GM23248 (cell line): ENCODE results near the gene THG1L. TPM values are rescaled to one million over a fixed set of nuclear protein-coding genes. Genes with fewer than 3 reads are reported as not detected.

ENCODE experiments used
- DNase-seq: peaks from one replicate; pipeline ENCODE4 v3.0.0-alpha.2; 2015
- H2AFZ ChIP-seq: fragments of 200-600 bp; sonication (generic); 2 replicates; pipeline ENCODE4 v1.6.1; 2016; ENCODE audit warnings: antibody characterized with exemption
- H3F3A ChIP-seq: fragments of 200-600 bp; sonication (generic); 2 replicates; pipeline ENCODE4 v1.6.1; 2016; ENCODE audit warnings: mild to moderate bottlenecking, antibody characterized with exemption, mixed run types; ENCODE audit not compliant: insufficient read depth
- H3K27ac ChIP-seq: fragments of 200-600 bp; sonication (generic); 2 replicates; pipeline ENCODE4 v1.5.1; 2016; ENCODE audit warnings: mild to moderate bottlenecking
- H3K27me3 ChIP-seq: fragments of 200-600 bp; sonication (generic); replicated peaks from 2 replicates; pipeline ENCODE4 v1.6.1; 2016; ENCODE audit warnings: mild to moderate bottlenecking; ENCODE audit not compliant: insufficient read depth
- H3K36me3 ChIP-seq: fragments of 200-600 bp; sonication (generic); 2 replicates; pipeline ENCODE4 v1.6.1; 2016; ENCODE audit warnings: low read depth, mild to moderate bottlenecking
- H3K4me1 ChIP-seq: fragments of 200-600 bp; sonication (generic); 2 replicates; pipeline ENCODE4 v1.6.1; 2016; ENCODE audit warnings: mild to moderate bottlenecking; ENCODE audit not compliant: insufficient read depth
- H3K4me2 ChIP-seq: fragments of 200-600 bp; sonication (generic); one replicate; pipeline ENCODE4 v1.6.1; 2016; ENCODE audit warnings: mild to moderate bottlenecking; ENCODE audit not compliant: unreplicated experiment
- H3K4me3 ChIP-seq: fragments of 200-600 bp; sonication (generic); 2 replicates; pipeline ENCODE4 v1.5.1; 2016; ENCODE audit warnings: mild to moderate bottlenecking
- H3K79me2 ChIP-seq: fragments of 200-600 bp; sonication (generic); 2 replicates; pipeline ENCODE4 v1.6.1; 2016; ENCODE audit warnings: mild to moderate bottlenecking; ENCODE audit not compliant: insufficient read depth
- H3K9ac ChIP-seq: fragments of 200-600 bp; sonication (generic); 2 replicates; pipeline ENCODE4 v1.6.1; 2016; ENCODE audit warnings: mild to moderate bottlenecking
- H3K9me2 ChIP-seq: fragments of 200-600 bp; sonication (generic); 2 replicates; pipeline ENCODE4 v1.6.1; 2016; ENCODE audit warnings: mixed run types, mild to moderate bottlenecking, moderate library complexity; ENCODE audit not compliant: insufficient read depth
- H3K9me3 ChIP-seq: fragments of 200-600 bp; sonication (generic); one replicate; pipeline ENCODE4 v1.6.1; 2017; ENCODE audit warnings: low read depth
- H4K20me1 ChIP-seq: fragments of 200-600 bp; sonication (generic); 2 replicates; pipeline ENCODE4 v1.6.0; 2016; ENCODE audit not compliant: insufficient read depth
- EZH2 ChIP-seq: fragments of 200-600 bp; sonication (generic); IDR thresholded peaks from 2 replicates; pipeline ENCODE4 v1.6.1; 2018; ENCODE audit warnings: antibody characterized with exemption, mild to moderate bottlenecking; ENCODE audit not compliant: insufficient read depth, poor library complexity, severe bottlenecking
- EZH2phosphoT487 ChIP-seq: fragments of 200-600 bp; sonication (generic); IDR thresholded peaks from 2 replicates; pipeline ENCODE4 v1.6.1; 2018; ENCODE audit warnings: antibody characterized with exemption, moderate library complexity, mild to moderate bottlenecking, low read depth; ENCODE audit not compliant: insufficient read depth
- WGBS, 2 experiments: methylation state at CpG; one replicate each; pipeline ENCODE4 v1.1.6; 2015 to 2017; ENCODE audit warnings: low lambda C conversion rate in 2 of 2, low coverage in 1 of 2; ENCODE audit errors: missing lambda C conversion rate in 2 of 2; 5-methylcytosine and 5-hydroxymethylcytosine counted together
- in situ Hi-C: fragments of 300-500 bp; cut with MboI; formaldehyde crosslinking; loops from 2 replicates; pipeline ENCODE4 v1.15.0; 2020
- polyA plus RNA-seq: library from polyadenylated mRNA; unstranded; fragments of >200 nt; fragmentation: Nextera tagmentation; extraction: Ambion mirVana; gene quantifications from 2 replicates; pipeline ENCODE4 v1.2.1, GENCODE V29; 2016
- total RNA-seq: library from RNA; depleted of rRNA; stranded (reverse); fragments of >200 nt; shearing (Covaris generic); gene quantifications from 2 replicates; pipeline ENCODE4 v1.2.3, GENCODE V29; 2014

The THG1L gene
- total and polyA plus RNA-seq, 2 experiments from 2014 or later: 8.9 to 10.3 TPM

DNA sequence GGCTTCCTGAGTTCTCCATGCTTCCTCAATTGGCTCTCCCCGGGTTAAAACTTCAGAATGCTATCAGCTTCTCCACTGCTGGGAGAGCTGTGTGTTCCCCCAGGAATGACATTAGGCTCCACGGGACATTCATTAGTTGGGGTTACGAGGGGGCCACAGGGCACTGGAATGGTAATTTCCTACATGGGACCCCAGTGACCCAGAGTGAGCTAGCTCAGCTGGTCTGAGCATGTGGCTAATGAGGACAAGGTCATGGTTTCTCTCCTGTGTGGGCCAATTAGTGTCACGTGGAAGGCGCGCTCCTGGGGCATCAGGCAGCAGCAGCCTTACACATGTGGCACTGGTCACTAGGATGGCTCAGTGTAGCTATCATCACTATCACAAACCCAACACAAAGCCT, 33.3 kb downstream of the THG1L start:
- Histone ChIP-seq H3K4me1 (peaks cover 3% of the 10 kb centered on the region; the same call in 1 of the 2 replicates), H3K9ac (no peak overlapping the region), H3K9me2 (no peaks in the 10 kb centered on the region), H3K27ac (no peak overlapping the region), H3K4me2 (no peak overlapping the region), H4K20me1 (no peaks in the 10 kb centered on the region), H3F3A (no peaks in the 10 kb centered on the region), H3K9me3 (no peaks in the 10 kb centered on the region), H3K4me3 (no peak overlapping the region), H3K79me2 (no peaks in the 10 kb centered on the region), H3K27me3 (no peaks in the 10 kb centered on the region), H3K36me3 (no peaks in the 10 kb centered on the region), H2AFZ (no peak overlapping the region)
- DNase-seq: no peak
- WGBS, 2 experiments: 94 to 96% methylated on average over 6 of the region's 6 CpGs
- in situ Hi-C loops: no loop called here
- TF ChIP-seq EZH2 (no peak), EZH2phosphoT487 (no peak)

DNA sequence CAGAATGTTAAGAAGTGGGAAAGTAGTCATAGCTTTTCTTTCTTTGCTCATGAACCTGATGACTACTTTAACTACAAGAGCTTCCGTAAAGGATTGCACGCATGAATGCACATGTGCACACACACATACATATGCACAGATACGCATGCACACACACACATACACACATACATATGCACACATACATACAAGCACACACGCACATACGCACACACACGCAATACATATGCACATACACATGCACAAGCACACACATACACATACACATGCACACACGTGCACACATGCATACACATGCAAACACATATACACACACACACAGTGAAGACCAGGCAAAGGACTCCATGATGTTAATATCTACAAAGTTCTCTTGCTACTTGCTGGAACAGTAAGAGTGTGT, 35.2 kb downstream of the THG1L start:
- in situ Hi-C loops: no loop called here
- H3K27me3 ChIP-seq: no peaks in the 10 kb centered on the region
- H3K27ac ChIP-seq: no peak overlapping the region
- TF ChIP-seq EZH2 (no peak), EZH2phosphoT487 (no peak)
- no peaks in the 10 kb centered on the region for H3K9me3 ChIP-seq
- H3K36me3 ChIP-seq: no peaks in the 10 kb centered on the region
- H3K4me1 ChIP-seq: peaks cover 3% of the 10 kb centered on the region; the same call in 1 of the 2 replicates
- no peaks in the 10 kb centered on the region for H3K9me2 ChIP-seq
- H4K20me1 ChIP-seq: no peaks in the 10 kb centered on the region
- 85 to 86% methylated on average over 7 of the region's 7 CpGs for WGBS, 2 experiments
- H3K79me2 ChIP-seq: no peaks in the 10 kb centered on the region
- H2AFZ ChIP-seq: no peak overlapping the region
- no peak for DNase-seq
- no peak overlapping the region for H3K4me3 ChIP-seq
- H3K4me2 ChIP-seq: no peak overlapping the region
- no peaks in the 10 kb centered on the region for H3F3A ChIP-seq
- no peak overlapping the region for H3K9ac ChIP-seq

DNA sequence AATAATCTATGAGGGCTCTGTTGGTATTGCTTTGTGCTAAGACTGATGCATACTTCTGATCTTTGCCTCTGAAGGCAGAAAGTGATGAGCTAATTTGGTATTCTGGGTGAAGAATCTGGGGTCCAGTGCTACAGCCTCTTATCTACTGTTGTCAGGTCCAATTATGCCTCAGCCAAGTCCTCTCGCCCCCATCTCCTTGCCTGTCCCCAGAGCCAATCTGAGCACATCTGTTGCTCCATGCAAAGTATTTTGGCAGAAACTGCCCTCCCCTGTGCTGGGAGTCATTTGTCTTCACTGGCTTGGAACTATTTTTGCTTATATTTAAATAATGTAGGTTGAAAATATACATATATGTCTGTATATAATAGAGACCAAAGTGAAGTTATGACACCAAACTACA, 35.7 kb downstream of the THG1L start:
- no peak for TF ChIP-seq EZH2
- TF ChIP-seq EZH2phosphoT487: no peak
- no peak overlapping the region for H2AFZ ChIP-seq
- no peaks in the 10 kb centered on the region for H4K20me1 ChIP-seq
- no peaks in the 10 kb centered on the region for H3K79me2 ChIP-seq
- 61 to 63% methylated on average over 1 of the region's 1 CpG for WGBS, 2 experiments
- H3F3A ChIP-seq: no peaks in the 10 kb centered on the region
- no peak for DNase-seq
- no peaks in the 10 kb centered on the region for H3K9me3 ChIP-seq
- H3K4me1 ChIP-seq: peaks cover 3% of the 10 kb centered on the region; the same call in 1 of the 2 replicates
- no peaks in the 10 kb centered on the region for H3K9me2 ChIP-seq
- no peaks in the 10 kb centered on the region for H3K36me3 ChIP-seq
- no peak overlapping the region for H3K27ac ChIP-seq
- no peak overlapping the region for H3K9ac ChIP-seq
- H3K27me3 ChIP-seq: no peaks in the 10 kb centered on the region
- H3K4me2 ChIP-seq: no peak overlapping the region
- in situ Hi-C loops: no loop called here
- H3K4me3 ChIP-seq: no peak overlapping the region

DNA sequence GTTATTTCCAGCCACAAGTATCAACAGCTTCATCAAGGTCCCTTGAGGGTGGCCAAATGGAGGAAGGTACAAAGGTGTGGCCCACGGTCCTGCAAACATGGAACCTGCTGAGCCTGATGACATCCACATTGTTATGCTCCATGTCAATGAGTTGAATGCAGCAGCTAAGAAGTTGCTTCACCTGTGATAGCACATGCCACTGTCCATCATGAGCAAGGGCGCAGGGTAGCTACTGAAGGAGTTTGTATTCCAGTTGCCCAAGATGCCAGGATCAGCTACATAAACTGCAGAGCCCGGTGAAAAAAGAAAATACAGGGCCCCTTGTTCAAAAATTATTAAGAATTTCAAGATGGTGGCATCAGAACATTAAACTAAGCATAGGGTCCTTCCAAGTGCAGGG, 36.5 kb downstream of the THG1L start:
- H3K9me2 ChIP-seq: no peaks in the 10 kb centered on the region
- in situ Hi-C loops: no loop called here

DNA sequence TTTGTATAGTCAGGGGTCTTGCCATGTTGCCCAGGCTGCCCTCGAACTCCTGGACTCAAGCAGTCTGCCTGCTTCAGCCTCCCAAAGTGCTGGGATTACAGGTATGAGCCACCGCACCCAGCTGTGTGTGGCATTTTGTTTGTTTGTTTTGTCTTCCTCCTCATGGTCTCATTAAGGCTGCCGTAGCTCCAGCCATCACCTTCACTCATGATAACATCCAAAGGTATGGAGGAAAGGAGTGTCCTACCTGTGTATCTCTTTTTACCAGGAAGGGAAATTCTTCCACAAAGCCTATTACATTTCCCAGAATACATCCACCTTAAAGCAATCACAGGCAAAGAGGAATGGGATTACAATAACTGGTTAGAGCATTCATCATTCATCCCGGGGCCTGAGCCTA, 39.4 kb downstream of the THG1L start:
- Histone ChIP-seq H3K36me3 (no peaks in the 10 kb centered on the region), H3K9me3 (no peaks in the 10 kb centered on the region), H3K4me3 (no peak overlapping the region), H3K9me2 (no peaks in the 10 kb centered on the region), H3K4me2 (no peak overlapping the region), H2AFZ (no peak overlapping the region), H3K79me2 (no peaks in the 10 kb centered on the region), H3K27ac (no peak overlapping the region), H3F3A (no peaks in the 10 kb centered on the region), H3K4me1 (peaks cover 3% of the 10 kb centered on the region; the same call in 1 of the 2 replicates), H3K9ac (no peak overlapping the region), H4K20me1 (no peaks in the 10 kb centered on the region), H3K27me3 (no peaks in the 10 kb centered on the region)
- in situ Hi-C loops: no loop called here
- no peak for DNase-seq
- TF ChIP-seq EZH2: no peak
- TF ChIP-seq EZH2phosphoT487: no peak
- 73 to 80% methylated on average over 4 of the region's 4 CpGs for WGBS, 2 experiments

More for the DNA sequence above, 36.5 kb downstream of the THG1L start:
- Histone ChIP-seq H2AFZ (no peak overlapping the region), H3K27ac (no peak overlapping the region), H3K79me2 (no peaks in the 10 kb centered on the region), H4K20me1 (no peaks in the 10 kb centered on the region), H3K4me2 (no peak overlapping the region), H3K9ac (no peak overlapping the region), H3F3A (no peaks in the 10 kb centered on the region), H3K4me3 (no peak overlapping the region), H3K27me3 (no peaks in the 10 kb centered on the region), H3K36me3 (no peaks in the 10 kb centered on the region), H3K4me1 (peaks cover 3% of the 10 kb centered on the region; the same call in 1 of the 2 replicates), H3K9me3 (no peaks in the 10 kb centered on the region)
- WGBS, 2 experiments: 81 to 87% methylated on average over 3 of the region's 3 CpGs
- no peak for DNase-seq
- TF ChIP-seq EZH2phosphoT487: no peak
- no peak for TF ChIP-seq EZH2
